Esophagus (tissue), 2 donors: ENCODE measurements around the gene PKD1L1. TPM values are rescaled to one million over a fixed set of nuclear protein-coding genes. Genes with fewer than 3 reads are reported as not detected.

Experiments
- H3K27ac ChIP-seq, 2 donors: one replicate each; pipeline ENCODE4 v1.5.1; 2013; ENCODE audit warnings: low read depth in 2 of 2, mild to moderate bottlenecking in 2 of 2, inconsistent platforms in 1 of 2, low read length in 1 of 2, moderate library complexity in 1 of 2
- H3K27me3 ChIP-seq, 2 donors: one replicate each; pipeline ENCODE4 v1.6.1; 2013; ENCODE audit warnings: low read length in 2 of 2, control low read depth in 1 of 2, mild to moderate bottlenecking in 1 of 2; ENCODE audit not compliant: insufficient read depth in 2 of 2, control insufficient read depth in 1 of 2
- H3K36me3 ChIP-seq, 2 donors: one replicate each; pipeline ENCODE4 v1.6.1; 2013; ENCODE audit warnings: low read length in 1 of 2; ENCODE audit not compliant: control insufficient read depth in 2 of 2, insufficient read depth in 2 of 2
- H3K4me1 ChIP-seq, 2 donors: one replicate each; pipeline ENCODE4 v1.6.1; 2013; ENCODE audit warnings: low read length in 1 of 2; ENCODE audit not compliant: control insufficient read depth in 2 of 2, insufficient read depth in 2 of 2
- H3K4me3 ChIP-seq, 2 donors: one replicate each; pipeline ENCODE4 v1.5.1; 2013; ENCODE audit warnings: low read length in 2 of 2, mild to moderate bottlenecking in 2 of 2, low read depth in 1 of 2, moderate library complexity in 1 of 2
- H3K9me3 ChIP-seq, 2 donors: one replicate each; pipeline ENCODE4 v1.6.1; 2013; ENCODE audit warnings: mild to moderate bottlenecking in 2 of 2, low read depth in 1 of 2, low read length in 1 of 2, moderate library complexity in 1 of 2; ENCODE audit not compliant: control insufficient read depth in 2 of 2, insufficient read depth in 1 of 2
- WGBS, 2 donors: extraction: QIAGEN DNeasy Blood & Tissue Kit; methylation state at CpG; one replicate each; pipeline ENCODE4 v1.1.7; 2013; 5-methylcytosine and 5-hydroxymethylcytosine counted together
- polyA plus RNA-seq, 2 donors: library from polyadenylated mRNA; stranded (reverse); fragments of 200-250 nt; gene quantifications; one replicate each; pipeline ENCODE4 v1.2.3, GENCODE V29; 2013
- donor health status: healthy with polysubstance abuse.
- donor health status: Bipolar disorder and iron deficiency.

The PKD1L1 gene
- polyA plus RNA-seq, 2 donors = 0.08 to 0.25 TPM

- H3K4me1 ChIP-seq = no peaks in the 10 kb centered on the region
- no peaks in the 10 kb centered on the region for H3K9me3 ChIP-seq
- peak overlapping the region in 1 of 2 donors; percentile 21 for H3K27ac ChIP-seq
- H3K27me3 ChIP-seq = no peaks in the 10 kb centered on the region
- H3K36me3 ChIP-seq = no peaks in the 10 kb centered on the region
- WGBS, 2 donors = 72 to 76% methylated on average over 14 of the region's 14 CpGs
- H3K4me3 ChIP-seq = no peak overlapping the region
Observed at GRCh38 chr7:47940088-47941013, 7.9 kb downstream of the PKD1L1 start.

DNA sequence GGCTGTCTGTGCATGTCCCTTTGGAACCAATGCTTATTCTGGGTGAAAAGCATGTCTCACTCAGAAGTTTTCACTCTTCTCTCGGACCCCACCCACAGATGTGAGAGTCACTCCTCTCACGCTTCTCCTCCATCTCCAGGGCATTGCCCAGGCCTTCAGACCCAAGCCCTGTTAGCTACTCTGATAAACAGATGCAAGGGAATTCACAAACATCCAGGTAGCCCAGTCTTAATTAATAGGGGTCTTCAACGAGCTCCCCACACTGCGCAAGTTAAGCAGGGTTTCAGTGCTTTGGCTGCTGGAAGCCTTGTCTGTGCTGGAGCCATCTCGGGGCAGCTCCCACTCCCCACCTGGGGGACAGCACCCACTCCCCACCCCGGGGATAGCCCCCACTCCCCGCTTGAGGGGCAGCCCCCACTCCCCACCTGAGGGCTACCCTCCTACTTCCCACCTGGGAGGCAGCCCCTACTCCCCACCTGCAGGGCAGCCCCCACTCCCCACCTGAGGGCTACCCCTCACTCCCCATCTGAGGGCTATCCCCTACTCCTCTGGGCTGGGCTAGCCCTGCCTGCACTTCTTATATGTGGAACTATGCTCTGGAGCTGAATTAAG, 8.7 kb downstream of the PKD1L1 start:
- no peak overlapping the region for H3K4me3 ChIP-seq
- H3K9me3 ChIP-seq = no peaks in the 10 kb centered on the region
- no peaks in the 10 kb centered on the region for H3K4me1 ChIP-seq
- H3K36me3 ChIP-seq = no peaks in the 10 kb centered on the region
- H3K27ac ChIP-seq = no peak overlapping the region
- no peaks in the 10 kb centered on the region for H3K27me3 ChIP-seq
- 83 to 85% methylated on average over 7 of the region's 7 CpGs for WGBS, 2 donors

DNA sequence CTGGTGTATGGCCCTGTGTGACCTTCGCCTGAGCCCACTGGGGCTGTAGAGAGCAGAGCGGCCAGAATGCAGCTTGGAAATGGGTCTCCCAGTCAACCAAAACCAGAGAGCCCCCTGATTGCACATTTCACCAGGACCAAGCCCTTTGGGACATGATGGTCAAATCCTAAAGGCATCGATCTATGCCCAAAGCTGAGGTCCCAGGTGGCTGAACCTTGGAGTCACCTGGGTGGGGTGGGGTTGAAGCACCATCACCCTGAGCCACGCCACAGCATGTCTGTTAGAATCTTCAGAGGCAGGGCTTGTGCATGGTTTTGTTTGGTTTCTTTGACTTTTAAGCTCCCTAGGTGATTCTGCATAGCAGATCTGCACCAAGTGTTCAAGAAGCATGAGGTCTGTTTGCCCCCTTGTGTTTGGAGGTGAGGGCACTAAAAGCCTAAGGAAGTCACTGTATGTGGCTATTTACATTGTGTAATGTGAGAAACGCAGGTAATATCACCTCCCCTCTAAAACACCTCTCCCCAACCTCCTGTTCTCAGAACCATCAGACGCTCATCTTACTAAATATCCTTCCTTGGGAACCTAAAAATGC, 9.6 kb downstream of the PKD1L1 start:
- Histone ChIP-seq H3K27me3 (no peaks in the 10 kb centered on the region), H3K9me3 (no peaks in the 10 kb centered on the region), H3K27ac (no peak overlapping the region), H3K4me1 (no peaks in the 10 kb centered on the region), H3K4me3 (no peak overlapping the region), H3K36me3 (no peaks in the 10 kb centered on the region)
- 85 to 89% methylated on average over 6 of the region's 6 CpGs for WGBS, 2 donors

- Histone ChIP-seq H3K27ac (no peak overlapping the region), H3K27me3 (no peaks in the 10 kb centered on the region), H3K4me1 (no peaks in the 10 kb centered on the region), H3K36me3 (no peaks in the 10 kb centered on the region), H3K4me3 (no peak overlapping the region), H3K9me3 (no peaks in the 10 kb centered on the region)
- 85 to 88% methylated on average over 11 of the region's 11 CpGs for WGBS, 2 donors
Observed at GRCh38 chr7:47937711-47938573, 10.3 kb downstream of the PKD1L1 start.

GRCh38 chr7:47937065-47937687, 11.1 kb downstream of the PKD1L1 start:
- H3K9me3 ChIP-seq = no peaks in the 10 kb centered on the region
- no peaks in the 10 kb centered on the region for H3K27me3 ChIP-seq
- H3K36me3 ChIP-seq = no peaks in the 10 kb centered on the region
- no peaks in the 10 kb centered on the region for H3K4me1 ChIP-seq
- no peak overlapping the region for H3K27ac ChIP-seq
- no peak overlapping the region for H3K4me3 ChIP-seq
- 64 to 79% methylated on average over 15 to 17 of the region's 17 CpGs for WGBS, 2 donors

- Histone ChIP-seq H3K4me3 (no peak overlapping the region), H3K4me1 (no peaks in the 10 kb centered on the region), H3K36me3 (no peaks in the 10 kb centered on the region), H3K9me3 (no peaks in the 10 kb centered on the region), H3K27ac (no peak overlapping the region), H3K27me3 (no peaks in the 10 kb centered on the region)
- 87 to 90% methylated on average over 4 of the region's 4 CpGs for WGBS, 2 donors
Observed at GRCh38 chr7:47936323-47936722, 11.9 kb downstream of the PKD1L1 start.

- H3K27me3 ChIP-seq = no peaks in the 10 kb centered on the region
- no peaks in the 10 kb centered on the region for H3K4me1 ChIP-seq
- no peak overlapping the region for H3K27ac ChIP-seq
- H3K4me3 ChIP-seq = no peak overlapping the region
- H3K9me3 ChIP-seq = no peaks in the 10 kb centered on the region
- no peaks in the 10 kb centered on the region for H3K36me3 ChIP-seq
- 82 to 87% methylated on average over 10 of the region's 10 CpGs for WGBS, 2 donors
Observed at GRCh38 chr7:47935336-47935735, 12.9 kb downstream of the PKD1L1 start.

DNA sequence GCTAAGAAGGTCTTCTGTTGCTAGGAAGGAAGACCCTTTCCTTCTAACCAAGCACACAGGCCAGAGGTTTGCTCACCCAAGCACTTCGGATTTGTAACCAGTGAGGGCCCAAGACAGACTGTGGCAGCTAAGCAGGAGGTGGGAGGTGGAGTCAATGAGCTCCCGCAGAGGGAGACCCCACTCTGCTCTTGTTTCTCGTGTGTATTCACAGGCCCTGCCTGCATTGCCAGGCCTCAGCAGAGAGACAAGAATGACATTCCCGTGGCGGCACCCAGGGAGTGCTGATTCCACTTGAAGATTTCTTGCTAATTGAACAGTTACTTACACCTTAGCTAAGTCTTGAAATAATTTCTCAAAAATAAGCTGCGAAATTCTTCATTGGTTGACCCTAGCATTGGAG, 13.4 kb downstream of the PKD1L1 start:
- Histone ChIP-seq H3K36me3 (no peaks in the 10 kb centered on the region), H3K4me1 (no peaks in the 10 kb centered on the region), H3K9me3 (no peaks in the 10 kb centered on the region), H3K27me3 (no peaks in the 10 kb centered on the region), H3K27ac (no peak overlapping the region), H3K4me3 (no peak overlapping the region)
- 82 to 88% methylated on average over 6 of the region's 6 CpGs for WGBS, 2 donors

GRCh38 chr7:47933215-47933614, 15.1 kb downstream of the PKD1L1 start:
- Histone ChIP-seq H3K27me3 (no peaks in the 10 kb centered on the region), H3K4me1 (no peaks in the 10 kb centered on the region), H3K4me3 (no peak overlapping the region), H3K36me3 (no peaks in the 10 kb centered on the region), H3K9me3 (no peaks in the 10 kb centered on the region), H3K27ac (no peak overlapping the region)
- WGBS, 2 donors = 80 to 87% methylated on average over 8 of the region's 8 CpGs
